SK-N-DZ (cell line): ENCODE data around the gene C2orf42.
"Not testable (repeated sequence)": the region's sequence is repeated elsewhere in the genome, so short reads cannot be mapped to it uniquely, and the experiment has no call there.

Source experiments
- DNase-seq: peaks from one replicate; pipeline ENCODE4 v3.0.0-alpha.2; 2015; ENCODE audit warnings: low spot score

Gene C2orf42

DNA sequence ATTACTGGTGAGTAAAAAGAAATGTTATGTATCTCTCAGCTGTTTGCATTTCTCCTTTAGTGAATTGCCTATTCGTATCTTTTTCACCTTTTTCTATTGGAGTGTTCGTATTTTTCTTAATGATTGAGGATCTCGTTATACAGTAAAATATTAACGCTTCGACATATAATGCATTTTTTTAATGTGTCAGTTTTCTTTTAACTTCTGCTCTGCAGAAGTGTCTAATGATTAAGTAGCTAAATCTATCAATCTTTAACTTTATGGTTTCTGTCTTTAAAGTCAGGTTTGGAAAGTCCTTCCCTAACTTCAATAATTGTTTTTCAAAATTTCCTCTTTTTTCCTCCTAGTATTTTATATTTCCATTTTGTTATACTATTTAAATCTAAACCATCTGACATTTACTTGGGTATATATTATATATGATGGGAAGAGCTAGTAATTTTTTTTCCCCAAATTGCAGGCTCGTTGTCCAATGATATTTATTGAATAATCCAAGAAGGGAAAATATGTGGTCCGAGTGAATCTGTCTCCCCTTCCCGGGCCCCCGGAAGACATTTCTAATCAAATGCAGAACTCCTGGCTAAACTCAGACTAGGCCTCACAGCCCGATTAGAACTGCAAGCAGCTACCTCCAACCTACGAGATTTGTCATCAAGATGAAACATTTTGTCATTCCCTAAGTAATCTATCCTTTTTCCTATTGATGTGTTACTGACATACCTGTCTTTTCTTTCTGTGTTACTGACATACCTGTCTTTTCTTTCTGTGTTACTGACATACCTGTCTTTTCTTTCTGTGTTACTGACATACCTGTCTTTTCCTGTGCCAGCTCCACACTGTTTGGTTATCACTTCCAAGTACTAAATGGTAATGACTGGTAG lies 86.3 kb downstream of the C2orf42 start:
- DNase-seq: peak; percentile 57

DNA sequence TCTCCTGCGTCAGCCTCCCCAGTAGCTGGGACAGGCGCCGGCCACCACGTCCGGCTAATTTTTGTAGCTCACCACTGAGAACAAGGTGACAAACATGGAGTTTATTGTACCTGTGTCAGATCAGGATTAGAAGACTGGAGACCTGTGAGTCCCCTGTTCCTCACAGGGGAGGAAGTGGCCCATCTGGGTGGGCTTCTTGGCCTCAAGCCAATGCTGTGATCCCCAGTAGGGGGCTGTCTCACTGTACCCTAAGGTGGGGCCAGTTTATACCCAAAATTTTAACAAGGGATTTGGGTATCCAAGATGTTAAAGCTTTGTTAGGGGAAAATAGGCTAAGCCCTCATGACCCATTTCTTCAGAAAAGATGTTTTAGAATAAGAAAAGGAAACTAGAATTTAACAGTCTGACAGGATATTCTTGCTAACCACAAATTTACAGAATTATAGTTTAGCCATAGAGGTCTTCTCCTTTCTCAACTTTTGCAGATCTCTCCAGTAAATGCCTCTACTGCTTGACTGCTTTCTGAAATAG lies 87.2 kb downstream of the C2orf42 start:
- DNase-seq: no peak

DNA sequence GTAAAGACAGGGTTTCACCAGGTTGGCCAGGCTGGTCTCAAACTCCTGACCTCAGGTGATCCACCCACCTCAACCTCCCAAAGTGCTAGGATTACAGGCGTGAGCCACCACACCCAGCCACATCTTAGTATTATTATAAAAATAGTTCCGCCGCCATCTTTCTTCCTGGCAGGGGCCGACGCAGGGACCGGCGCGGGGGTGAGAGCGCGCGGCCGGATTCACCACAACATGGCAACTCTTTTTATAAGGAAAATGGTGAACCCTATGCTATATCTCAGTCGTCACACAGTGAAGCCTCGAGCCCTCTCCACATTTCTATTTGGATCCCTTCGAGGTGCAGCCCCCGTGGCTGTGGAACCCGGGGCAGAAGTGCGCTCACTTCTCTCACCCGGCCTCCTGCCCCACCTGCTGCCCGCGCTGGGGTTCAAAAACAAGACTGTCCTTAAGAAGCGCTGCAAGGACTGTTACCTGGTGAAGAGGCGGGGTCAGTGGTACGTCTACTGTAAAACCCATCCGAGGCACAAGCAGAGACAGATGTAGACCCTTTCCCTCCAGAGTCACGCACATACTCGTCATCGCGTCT lies 88.4 kb downstream of the C2orf42 start:
- not testable (repeated sequence) for DNase-seq

DNA sequence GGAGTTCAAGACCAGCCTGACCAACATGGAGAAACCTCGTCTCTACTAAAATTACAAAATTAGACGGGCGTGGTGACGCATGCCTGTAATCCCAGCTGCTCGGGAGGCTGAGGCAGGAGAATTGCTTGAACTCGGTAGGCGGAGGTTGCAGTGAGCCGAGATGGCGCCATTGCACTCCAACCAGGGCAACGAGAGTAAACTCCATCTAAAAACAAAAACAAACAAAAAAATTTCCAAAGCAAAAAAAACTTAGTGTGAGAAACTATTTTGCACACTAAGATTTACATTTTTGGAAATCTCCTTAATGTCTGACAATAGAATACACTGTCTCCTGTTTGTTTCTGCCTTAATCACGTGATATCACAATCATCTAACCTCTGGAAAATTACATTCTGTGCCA lies 89.1 kb downstream of the C2orf42 start:
- DNase-seq: not testable (repeated sequence)

DNA sequence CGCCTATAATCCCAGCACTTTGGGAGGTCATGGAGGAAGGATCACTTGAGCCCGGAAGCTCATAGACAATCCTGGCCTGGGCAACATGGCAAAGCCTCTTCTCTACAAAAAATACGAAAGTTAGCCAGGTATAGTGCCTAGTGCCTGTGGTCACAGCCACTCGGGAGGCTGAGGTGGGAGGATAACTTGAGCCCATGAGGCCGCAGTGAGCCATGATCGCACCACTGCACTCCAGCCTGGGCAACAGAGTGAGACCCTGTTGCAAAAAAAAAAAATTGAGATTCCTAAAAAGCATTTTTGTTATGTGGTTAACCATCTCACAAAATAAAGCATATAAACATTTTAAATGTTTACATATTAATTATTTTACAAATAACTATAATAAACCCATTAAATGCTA lies 89.6 kb downstream of the C2orf42 start:
- no peak for DNase-seq
